ENCODE results near the gene MAP3K19. TPM values are rescaled to one million over a fixed set of nuclear protein-coding genes. Genes with fewer than 3 reads are reported as not detected.

The MAP3K19 gene
- total and polyA plus RNA-seq, 2 of the 8 experiments (the other 6 are each of a cell fraction or from before 2014, with no cell fraction given) = not detected

GRCh38 chr2:135066710-135067109 lies 19.5 kb upstream of the MAP3K19 start:
- no peak overlapping the region for H2AK5ac ChIP-seq (ENCODE audit: low read depth, low read length)
- H2BK15ac ChIP-seq (ENCODE audit: low read length) = no peak overlapping the region
- no peaks in the 10 kb centered on the region; the same call in 1 of the 2 replicates for H3K79me1 ChIP-seq (ENCODE audit: low read depth, low read length)
- no peak overlapping the region for H3K9ac ChIP-seq (replicated peaks in 1 of 4; ENCODE audit: extremely low read depth in 1 of 4, low read depth in 3 of 4, low read length in 3 of 4)
- H3K36me3 ChIP-seq (ENCODE audit: control insufficient read depth in 2 of 4, insufficient read depth in 4 of 4, low read length in 3 of 4) = peaks cover 0 to 25% (median 9%) of the 10 kb centered on the region in 4 experiments; a peak in 3 of 8 replicates
- peaks cover 0 to 66% of the 10 kb centered on the region in 2 experiments; a peak in 3 of 4 replicates for H3K79me2 ChIP-seq (ENCODE audit: control insufficient read depth in 1 of 2, insufficient read depth in 2 of 2, low read length in 2 of 2)
- no peak overlapping the region for H2AFZ ChIP-seq (ENCODE audit: low read length)
- WGBS, 2 experiments (ENCODE audit: extremely low coverage in 1 of 2, insufficient coverage in 1 of 2, insufficient read length in 1 of 2, insufficient replicate concordance in 2 of 2, low coverage in 1 of 2, low lambda C conversion rate in 2 of 2, missing lambda C conversion rate in 1 of 2) = 74% methylated on average over 1 of the region's 1 CpG; no CpG with 5 or more reads in 1 of the 2 experiments
- no peak overlapping the region for H4K91ac ChIP-seq (replicated peaks; ENCODE audit: insufficient read length, low read length)
- no peak overlapping the region for H4K5ac ChIP-seq (ENCODE audit: insufficient read length, low read depth, low read length)
- no peak overlapping the region for H2BK12ac ChIP-seq (ENCODE audit: low read depth, low read length)
- H3K23me2 ChIP-seq (ENCODE audit: low read depth, low read length) = peaks cover 2% of the 10 kb centered on the region; the same call in 1 of the 2 replicates
- H3K18ac ChIP-seq (ENCODE audit: extremely low read depth, low read length) = no peak overlapping the region
- DNase-seq (ENCODE audit: low read depth in 1 of 2, low spot score in 2 of 2) (no peak), FAIRE-seq (no peak)
- H2BK120ac ChIP-seq (replicated peaks; ENCODE audit: low read depth, low read length) = no peak overlapping the region
- no peak overlapping the region for H3K4ac ChIP-seq (replicated peaks; ENCODE audit: insufficient read length, low read depth, low read length)
- H3K4me3 ChIP-seq (ENCODE audit: extremely low read depth in 1 of 4, insufficient read depth in 2 of 4, low read depth in 3 of 4, low read length in 4 of 4) = no peak overlapping the region
- H3K27ac ChIP-seq (ENCODE audit: low read depth, low read length) = no peak overlapping the region
- H2BK5ac ChIP-seq (ENCODE audit: low read depth, low read length) = no peak overlapping the region
- CTCF ChIA-PET (ENCODE audit: partially characterized antibody) = interaction anchor here (1.4 kb wide), 2 partner anchors 11 to 731 kb away, joined by 3 read pairs; no protein-coding TSS in a partner anchor
- peaks cover 16 to 18% of the 10 kb centered on the region in 2 experiments for H3K9me3 ChIP-seq (ENCODE audit: insufficient read depth in 2 of 2, low read depth in 1 of 2, low read length in 1 of 2)
- H3K27me3 ChIP-seq (replicated peaks in 1 of 4; ENCODE audit: control insufficient read depth in 3 of 4, extremely low read depth in 1 of 4, insufficient read depth in 3 of 4, low read length in 3 of 4) = no peaks in the 10 kb centered on the region
- H2BK20ac ChIP-seq (ENCODE audit: low read length) = no peak overlapping the region
- no peaks in the 10 kb centered on the region for H4K20me1 ChIP-seq (replicated peaks in 1 of 2; ENCODE audit: control insufficient read depth in 1 of 2, insufficient read depth in 2 of 2, low read length in 2 of 2)
- H3K4me2 ChIP-seq (ENCODE audit: insufficient read depth in 1 of 2, low read depth in 2 of 2, low read length in 2 of 2) = no peak overlapping the region
- no peak overlapping the region for H4K8ac ChIP-seq (ENCODE audit: extremely low read depth, insufficient read depth, low read length)
- H3K4me1 ChIP-seq (replicated peaks in 1 of 4; ENCODE audit: control insufficient read depth in 3 of 4, insufficient read depth in 4 of 4, low read length in 3 of 4) = no peaks in the 10 kb centered on the region
- POLR2A ChIA-PET (ENCODE audit: partially characterized antibody) = interaction anchor here (1.2 to 1.7 kb wide), 2 partner anchors 10 to 15 kb away, joined by 3 to 5 read pairs; partner anchors contain the start of gene RAB3GAP1
- no peak overlapping the region for H3K23ac ChIP-seq (ENCODE audit: insufficient read length)
- H3K14ac ChIP-seq (ENCODE audit: insufficient read length) = no peak overlapping the region
- no peak overlapping the region for H3K56ac ChIP-seq (replicated peaks; ENCODE audit: insufficient read length, low read depth, low read length)
- no peak for TF ChIP-seq RBBP5 (IDR thresholded peaks at IDR 0.05; ENCODE audit: borderline replicate concordance, low read depth, low read length)
- TF ChIP-seq SUZ12 (IDR thresholded peaks at IDR 0.05; ENCODE audit: low read length) = no peak
- no peak for TF ChIP-seq USF2 (IDR thresholded peaks at IDR 0.05; ENCODE audit: low read length)
- TF ChIP-seq SRF (IDR thresholded peaks at IDR 0.05; ENCODE audit: low read depth, low read length) = no peak
- TF ChIP-seq JUND (IDR thresholded peaks at IDR 0.05; ENCODE audit: low read length) = no peak
- TF ChIP-seq CHD1 (IDR thresholded peaks at IDR 0.05; ENCODE audit: low read depth, low read length) = no peak
- TF ChIP-seq MAFK (IDR thresholded peaks at IDR 0.05; ENCODE audit: low read depth, low read length) = no peak
- no peak for TF ChIP-seq RAD21 (IDR thresholded peaks at IDR 0.05 in 1 of 2, conservative IDR thresholded peaks at IDR 0.05 in 1 of 2; ENCODE audit: low read depth in 2 of 2, low read length in 2 of 2)
- no peak for TF ChIP-seq EZH2 (IDR thresholded peaks at IDR 0.05; ENCODE audit: low read depth, low read length, severe bottlenecking)
- no peak for TF ChIP-seq RXRA (IDR thresholded peaks at IDR 0.05; ENCODE audit: insufficient read depth, low read depth, low read length)
- TF ChIP-seq YY1 (IDR thresholded peaks at IDR 0.05; ENCODE audit: low read depth, low read length) = no peak
- TF ChIP-seq BCL11A (IDR thresholded peaks at IDR 0.05; ENCODE audit: low read depth in 2 of 2, low read length in 2 of 2) = no peak
- no peak for TF ChIP-seq TCF12 (IDR thresholded peaks at IDR 0.05; ENCODE audit: low read depth, low read length)

Data from H1 (cell line).